Nephron progenitor cell (in vitro differentiated cells): Measurements from ENCODE around the gene TRIM45.

Source experiments
- DNase-seq: peaks from one replicate; pipeline ENCODE4 v3.0.0; 2021
- H3K27ac Mint-ChIP-seq: 2 replicates; pipeline ENCODE4 v1.8.0; 2021; ENCODE audit warnings: mild to moderate bottlenecking, moderate library complexity, mixed read lengths
- H3K27me3 Mint-ChIP-seq: 2 replicates; pipeline ENCODE4 v1.8.0; 2021; ENCODE audit warnings: mild to moderate bottlenecking, low read depth, mixed read lengths; ENCODE audit not compliant: poor library complexity
- H3K36me3 Mint-ChIP-seq: 2 replicates; pipeline ENCODE4 v1.8.0; 2021; ENCODE audit warnings: low read depth, mixed read lengths
- H3K4me1 Mint-ChIP-seq: 2 replicates; pipeline ENCODE4 v1.8.0; 2021; ENCODE audit warnings: mixed read lengths
- H3K4me3 Mint-ChIP-seq: 2 replicates; pipeline ENCODE4 v1.8.0; 2021; ENCODE audit warnings: mild to moderate bottlenecking, moderate library complexity, mixed read lengths
- H3K9me3 Mint-ChIP-seq: 2 replicates; pipeline ENCODE4 v1.8.0; 2021; ENCODE audit warnings: mild to moderate bottlenecking, moderate library complexity, mixed read lengths
- CTCF ChIP-seq: fragments of 200-600 bp; sonication (generic); IDR thresholded peaks from 2 replicates; pipeline ENCODE4 v1.5.0; 2021; ENCODE audit warnings: antibody characterized with exemption

Gene TRIM45

GRCh38 chr1:117138106-117138505 lies 16.6 kb upstream of the TRIM45 start:
- Mint-ChIP-seq H3K4me1 (peaks cover 23% of the 10 kb centered on the region), H3K9me3 (no peaks in the 10 kb centered on the region), H3K36me3 (no peaks in the 10 kb centered on the region), H3K27me3 (peaks cover 6% of the 10 kb centered on the region), H3K27ac (no peak overlapping the region), H3K4me3 (no peak overlapping the region)
- TF ChIP-seq CTCF, result no peak
- no peak for DNase-seq

- H3K4me1 Mint-ChIP-seq, result peaks cover 23% of the 10 kb centered on the region
- no peak for TF ChIP-seq CTCF
- peaks cover 6% of the 10 kb centered on the region for H3K27me3 Mint-ChIP-seq
- no peak for DNase-seq
- H3K9me3 Mint-ChIP-seq, result no peaks in the 10 kb centered on the region
- no peaks in the 10 kb centered on the region for H3K36me3 Mint-ChIP-seq
- no peak overlapping the region for H3K27ac Mint-ChIP-seq
- H3K4me3 Mint-ChIP-seq, result no peak overlapping the region
These were observed 15.8 kb upstream of the TRIM45 start for GRCh38 chr1:117137281-117137855.

- Mint-ChIP-seq H3K4me1 (peaks cover 23% of the 10 kb centered on the region), H3K36me3 (no peaks in the 10 kb centered on the region), H3K27me3 (peaks cover 6% of the 10 kb centered on the region), H3K27ac (no peak overlapping the region), H3K9me3 (no peaks in the 10 kb centered on the region), H3K4me3 (no peak overlapping the region)
- no peak for DNase-seq
- TF ChIP-seq CTCF, result no peak
These were observed 15.2 kb upstream of the TRIM45 start for GRCh38 chr1:117136749-117137148.

GRCh38 chr1:117135329-117135728 lies 13.8 kb upstream of the TRIM45 start:
- Mint-ChIP-seq H3K4me3 (no peak overlapping the region), H3K9me3 (no peaks in the 10 kb centered on the region), H3K4me1 (peaks cover 23% of the 10 kb centered on the region)

GRCh38 chr1:117130526-117130925 lies 9.0 kb upstream of the TRIM45 start:
- Mint-ChIP-seq H3K4me1 (peaks cover 25% of the 10 kb centered on the region), H3K36me3 (no peaks in the 10 kb centered on the region), H3K27me3 (peaks cover 9% of the 10 kb centered on the region), H3K9me3 (no peaks in the 10 kb centered on the region), H3K4me3 (no peak overlapping the region), H3K27ac (no peak overlapping the region)
- DNase-seq, result no peak
- no peak for TF ChIP-seq CTCF

More at GRCh38 chr1:117135329-117135728, 13.8 kb upstream of the TRIM45 start:
- Mint-ChIP-seq H3K27me3 (peaks cover 6% of the 10 kb centered on the region), H3K36me3 (no peaks in the 10 kb centered on the region), H3K27ac (no peak overlapping the region)
- DNase-seq, result no peak
- no peak for TF ChIP-seq CTCF

- H3K4me1 Mint-ChIP-seq, result peaks cover 14% of the 10 kb centered on the region
- peak; percentile 52 for TF ChIP-seq CTCF
- H3K4me3 Mint-ChIP-seq, result no peak overlapping the region
- DNase-seq, result no peak
- peaks cover 7% of the 10 kb centered on the region for H3K27me3 Mint-ChIP-seq
- no peaks in the 10 kb centered on the region for H3K9me3 Mint-ChIP-seq
- peak overlapping the region; percentile 15 for H3K27ac Mint-ChIP-seq
- no peaks in the 10 kb centered on the region for H3K36me3 Mint-ChIP-seq
These were observed 7.0 kb upstream of the TRIM45 start for GRCh38 chr1:117128323-117129079.
